Measurements from ENCODE around the gene GLIS2. TPM values are rescaled to one million over a fixed set of nuclear protein-coding genes. Genes with fewer than 3 reads are reported as not detected.

The GLIS2 gene
- total RNA-seq, 1 experiment from 2014 or later = 2.1 TPM

GRCh38 chr16:4320571-4321137 lies 4.8 kb downstream of the GLIS2 start:
- CTCF ChIA-PET = no interaction called here

GRCh38 chr16:4321286-4322120 lies 5.6 kb downstream of the GLIS2 start:
- intact Hi-C loops (cut with micrococcal nuclease) = no loop called here
- Histone ChIP-seq H3K9me2 (replicated peaks; ENCODE audit: low read length) (no peaks in the 10 kb centered on the region), H3K27ac (ENCODE audit: low read length) (no peak overlapping the region), H4K20me1 (ENCODE audit: low read length) (no peaks in the 10 kb centered on the region), H2AFZ (ENCODE audit: low read length) (no peak overlapping the region), H3K4me1 (ENCODE audit: insufficient read depth, low read length) (peaks cover 10% of the 10 kb centered on the region), H3K79me2 (ENCODE audit: low read length) (peaks cover 72% of the 10 kb centered on the region), H3K4me2 (ENCODE audit: low read length) (no peak overlapping the region), H3K9ac (ENCODE audit: low read length) (no peak overlapping the region), H3K9me3 (ENCODE audit: low read length) (no peaks in the 10 kb centered on the region), H3F3A (ENCODE audit: low read length, unreplicated experiment) (no peaks in the 10 kb centered on the region), H3K27me3 (ENCODE audit: low read length) (no peaks in the 10 kb centered on the region), H3K4me3 (ENCODE audit: low read length) (no peak overlapping the region), H3K36me3 (ENCODE audit: low read depth, low read length) (no peaks in the 10 kb centered on the region)
- ChIA-PET CTCF (no interaction called here), POLR2A (ENCODE audit: unreplicated experiment) (no interaction called here)
- TF ChIP-seq CTCF (conservative IDR thresholded peaks at IDR 0.05; ENCODE audit: low read depth, low read length) = no peak
- TF ChIP-seq EZH2phosphoT487 (IDR thresholded peaks at IDR 0.05; ENCODE audit: borderline replicate concordance, low read length) = no peak
- no peak for TF ChIP-seq EZH2 (IDR thresholded peaks at IDR 0.05; ENCODE audit: low read length, unreplicated experiment)
- DNase-seq (no peak), ATAC-seq (no peak)
- no TSS peak for BruUV-seq (replicated peaks)

More at GRCh38 chr16:4320571-4321137, 4.8 kb downstream of the GLIS2 start:
- no peaks in the 10 kb centered on the region for H4K20me1 ChIP-seq (ENCODE audit: low read length)
- H3K9me3 ChIP-seq (ENCODE audit: low read length) = no peaks in the 10 kb centered on the region
- TF ChIP-seq EZH2 (IDR thresholded peaks at IDR 0.05; ENCODE audit: low read length, unreplicated experiment) (no peak), CTCF (conservative IDR thresholded peaks at IDR 0.05; ENCODE audit: low read depth, low read length) (no peak), EZH2phosphoT487 (IDR thresholded peaks at IDR 0.05; ENCODE audit: borderline replicate concordance, low read length) (no peak)
- H3K9me2 ChIP-seq (replicated peaks; ENCODE audit: low read length) = no peaks in the 10 kb centered on the region
- H3K36me3 ChIP-seq (ENCODE audit: low read depth, low read length) = no peaks in the 10 kb centered on the region
- H3K9ac ChIP-seq (ENCODE audit: low read length) = no peak overlapping the region
- peaks cover 75% of the 10 kb centered on the region for H3K79me2 ChIP-seq (ENCODE audit: low read length)
- H2AFZ ChIP-seq (ENCODE audit: low read length) = no peak overlapping the region
- H3K27me3 ChIP-seq (ENCODE audit: low read length) = no peaks in the 10 kb centered on the region
- no peak overlapping the region for H3K4me2 ChIP-seq (ENCODE audit: low read length)
- no peaks in the 10 kb centered on the region for H3F3A ChIP-seq (ENCODE audit: low read length, unreplicated experiment)
- H3K4me1 ChIP-seq (ENCODE audit: insufficient read depth, low read length) = peaks cover 10% of the 10 kb centered on the region
- DNase-seq = no peak
- intact Hi-C loops (cut with micrococcal nuclease) = no loop called here
- BruUV-seq (replicated peaks) = no TSS peak
- H3K27ac ChIP-seq (ENCODE audit: low read length) = no peak overlapping the region
- POLR2A ChIA-PET (ENCODE audit: unreplicated experiment) = no interaction called here
- H3K4me3 ChIP-seq (ENCODE audit: low read length) = no peak overlapping the region
- ATAC-seq = no peak
